Endothelial cell of umbilical vein (primary cell): ENCODE results near the gene GORASP1. TPM values are rescaled to one million over a fixed set of nuclear protein-coding genes. Genes with fewer than 3 reads are reported as not detected.

Source experiments
- BruUV-seq: library from RNA; stranded (reverse); fragments of 400-500 nt; replicated peaks from 2 replicates; lab custom pipeline; 2021; lab: Mats Ljungman, UMichigan
- CTCF ChIA-PET: fragments of 300-600, 350-600 bp; sonication (Branson Sonifier 250); formaldehyde crosslinking; loops from one replicate; lab custom pipeline; 2021; ENCODE audit warnings: antibody characterized with exemption, inconsistent platforms; lab: Charles Lee
- POLR2A ChIA-PET: fragments of 300-600, 350-600 bp; sonication (Branson Sonifier 250); formaldehyde crosslinking; loops from one replicate; lab custom pipeline; 2021; ENCODE audit warnings: antibody characterized with exemption, inconsistent platforms; lab: Charles Lee
- DNase-seq: peaks from one replicate; pipeline ENCODE4 v3.0.0-alpha.2; 2011; ENCODE audit warnings: low read depth, low spot score
- FAIRE-seq: peaks from 2 replicates; lab custom pipeline; 2011; peaks lifted over from hg19 to GRCh38; lab: Jason Lieb, UNC
- H2AFZ ChIP-seq: 2 replicates; pipeline ENCODE4 v1.6.0; 2012; ENCODE audit warnings: low read depth, low read length, control low read depth, inconsistent platforms
- H3K27ac ChIP-seq: 2 replicates; pipeline ENCODE4 v1.5.1; 2011; ENCODE audit warnings: low read depth, mild to moderate bottlenecking, control low read depth, low read length, moderate library complexity; ENCODE audit not compliant: insufficient read depth
- H3K27me3 ChIP-seq, 2 experiments: 2 replicates each; pipeline versions ENCODE4 v1.6.0 to v1.6.1; 2011; ENCODE audit warnings: low read length in 2 of 2, mixed read lengths in 1 of 2; ENCODE audit not compliant: control insufficient read depth in 2 of 2, insufficient read depth in 2 of 2
- H3K36me3 ChIP-seq, 2 experiments: 2 replicates in 1 of 2; 3 replicates in 1 of 2; pipeline ENCODE4 v1.5.1; 2011; ENCODE audit warnings: low read length in 2 of 2, mild to moderate bottlenecking in 1 of 2, moderate library complexity in 1 of 2; ENCODE audit not compliant: control insufficient read depth in 2 of 2, insufficient read depth in 2 of 2; ENCODE audit errors: extremely low read depth in 1 of 2
- H3K4me1 ChIP-seq: 3 replicates; pipeline ENCODE4 v1.5.1; 2011; ENCODE audit warnings: mild to moderate bottlenecking, low read length; ENCODE audit not compliant: control insufficient read depth, insufficient read depth; ENCODE audit errors: extremely low read depth
- H3K4me2 ChIP-seq: 2 replicates; pipeline ENCODE4 v1.6.1; 2011; ENCODE audit warnings: low read length, control low read depth, mixed read lengths; ENCODE audit not compliant: insufficient read depth
- H3K4me3 ChIP-seq, 3 experiments: fragments of 200-600 bp in 1 of 3; sonication (generic), shearing (Covaris generic) in 1 of 3; replicated peaks in 1 of 3; 2 replicates each; pipeline ENCODE4 v1.5.1; 2011 to 2016; ENCODE audit warnings: control low read depth in 3 of 3, low read length in 3 of 3, mild to moderate bottlenecking in 2 of 3, inconsistent platforms in 1 of 3, low read depth in 1 of 3, moderate library complexity in 1 of 3; ENCODE audit not compliant: insufficient read depth in 1 of 3
- H3K79me2 ChIP-seq: 2 replicates; pipeline ENCODE4 v1.6.0; 2012; ENCODE audit warnings: low read length, inconsistent platforms; ENCODE audit not compliant: control insufficient read depth, insufficient read depth
- H3K9ac ChIP-seq: replicated peaks from 2 replicates; pipeline ENCODE3; 2011; ENCODE audit warnings: low read length, control low read depth; ENCODE audit not compliant: insufficient read depth; ENCODE audit errors: extremely low read depth
- H3K9me1 ChIP-seq: replicated peaks from 3 replicates; pipeline ENCODE4 v1.6.0; 2011; ENCODE audit warnings: mild to moderate bottlenecking, low read length; ENCODE audit not compliant: control insufficient read depth, insufficient read depth; ENCODE audit errors: extremely low read depth
- H3K9me3 ChIP-seq: replicated peaks from 2 replicates; pipeline ENCODE4 v1.5.1; 2012; ENCODE audit warnings: low read length, inconsistent platforms; ENCODE audit not compliant: control insufficient read depth, insufficient read depth
- H4K20me1 ChIP-seq: replicated peaks from 2 replicates; pipeline ENCODE3; 2011; ENCODE audit warnings: mild to moderate bottlenecking, low read length; ENCODE audit not compliant: control insufficient read depth, insufficient read depth; ENCODE audit errors: extremely low read depth
- EZH2 ChIP-seq: IDR thresholded peaks from 2 replicates; pipeline ENCODE4 v1.6.1; 2012; ENCODE audit warnings: borderline replicate concordance, low read depth, mild to moderate bottlenecking, moderate library complexity, low read length, inconsistent platforms; ENCODE audit not compliant: severe bottlenecking
- FOS ChIP-seq: IDR thresholded peaks from 2 replicates; pipeline ENCODE4 v1.6.1; 2011; ENCODE audit warnings: mild to moderate bottlenecking, low read length, moderate library complexity, borderline replicate concordance; ENCODE audit not compliant: insufficient read depth
- GATA2 ChIP-seq: IDR thresholded peaks from 2 replicates; pipeline ENCODE4 v1.7.0; 2011; ENCODE audit warnings: low read depth, mild to moderate bottlenecking, moderate library complexity, mixed read lengths, low read length; ENCODE audit not compliant: insufficient read length, insufficient read depth
- JUN ChIP-seq: IDR thresholded peaks from 2 replicates; pipeline ENCODE4 v1.6.1; 2011; ENCODE audit warnings: borderline replicate concordance, low read depth; ENCODE audit not compliant: insufficient read length, insufficient read depth
- MYC ChIP-seq: IDR thresholded peaks from one replicate; pipeline ENCODE4 v1.6.1; 2011; ENCODE audit warnings: mild to moderate bottlenecking, low read depth, low read length
- POLR2A ChIP-seq: IDR thresholded peaks from 2 replicates; pipeline ENCODE4 v1.6.1; 2012; ENCODE audit warnings: low read depth, mild to moderate bottlenecking, control low read depth, low read length
- POLR2AphosphoS5 ChIP-seq: IDR thresholded peaks from 2 replicates; pipeline ENCODE4 v1.6.1; 2012; ENCODE audit warnings: low read depth, mild to moderate bottlenecking, control low read depth, low read length, moderate library complexity; ENCODE audit not compliant: insufficient read depth
- dilution Hi-C: fragments of 300-500 bp; cut with MboI; formaldehyde crosslinking; loops from one replicate; pipeline ENCODE4 v1.15.0; 2019; ENCODE audit warnings: low sequenced_read_pairs; ENCODE audit not compliant: extremely low pct_ligation_motif_present
- intact Hi-C: fragments of 100-400 bp; cut with micrococcal nuclease; formaldehyde crosslinking; loops from one replicate; pipeline ENCODE4 v1.10.0; 2022
- polyA plus RNA-seq, 4 experiments: library from polyadenylated mRNA; depleted of rRNA in 3 of 4; stranded (reverse) in 3 of 4; unstranded in 1 of 4; fragments of >200 nt; gene quantifications; 2 replicates each; pipeline versions ENCODE4 v1.2.1 to v1.2.3, GENCODE V29; 2011 to 2012; ENCODE audit warnings: missing spikeins in 1 of 4
- total RNA-seq: library from RNA; stranded (reverse); gene quantifications from 2 replicates; pipeline ENCODE4 v1.2.3, GENCODE V29; 2021
- TF ChIP-seq, protein P1 (sequence below), 2 donors: IDR thresholded peaks; 1 replicate in 1 of 2; 2 replicates in 1 of 2; pipeline ENCODE4 v1.5.1; 2011; ENCODE audit warnings: low read length in 2 of 2, mild to moderate bottlenecking in 2 of 2, moderate library complexity in 2 of 2, control low read depth in 1 of 2, inconsistent platforms in 1 of 2, low read depth in 1 of 2; ENCODE audit not compliant: insufficient read depth in 1 of 2; ENCODE audit errors: extremely low read depth in 1 of 2
- TF ChIP-seq, protein P2 (sequence below): IDR thresholded peaks from 2 replicates; pipeline ENCODE4 v1.6.1; 2011; ENCODE audit not compliant: insufficient read depth, insufficient read length

GORASP1 gene
- total and polyA plus RNA-seq, 2 donors (not counting 3 experiments of a cell fraction or from before 2014, with no cell fraction given): 62.5 to 68.0 TPM

GRCh38 chr3:39068556-39068955, 38.9 kb downstream of the GORASP1 start:
- H3K79me2 ChIP-seq: no peaks in the 10 kb centered on the region
- no peak overlapping the region for H3K27ac ChIP-seq
- no peaks in the 10 kb centered on the region for H4K20me1 ChIP-seq
- ChIA-PET POLR2A (no interaction called here), CTCF (interaction anchor here (1.3 kb wide), 1 partner anchor 220 kb away, joined by 5 read pairs; no protein-coding TSS in a partner anchor)
- no peaks in the 10 kb centered on the region for H3K9me3 ChIP-seq
- no peak overlapping the region for H3K4me2 ChIP-seq
- no peak overlapping the region for H3K4me3 ChIP-seq
- no TSS peak for BruUV-seq
- DNase-seq (no peak), FAIRE-seq (no peak)
- dilution Hi-C loops (no loop called here), intact Hi-C loops (no loop called here)
- no peaks in the 10 kb centered on the region for H3K4me1 ChIP-seq
- TF ChIP-seq JUN (no peak), MYC (no peak), POLR2A (no peak)
- H3K9me1 ChIP-seq: peaks cover 3% of the 10 kb centered on the region
- H2AFZ ChIP-seq: no peak overlapping the region
- H3K9ac ChIP-seq: no peak overlapping the region
- no peaks in the 10 kb centered on the region for H3K27me3 ChIP-seq
- peaks cover 3 to 9% of the 10 kb centered on the region in 2 experiments for H3K36me3 ChIP-seq

DNA sequence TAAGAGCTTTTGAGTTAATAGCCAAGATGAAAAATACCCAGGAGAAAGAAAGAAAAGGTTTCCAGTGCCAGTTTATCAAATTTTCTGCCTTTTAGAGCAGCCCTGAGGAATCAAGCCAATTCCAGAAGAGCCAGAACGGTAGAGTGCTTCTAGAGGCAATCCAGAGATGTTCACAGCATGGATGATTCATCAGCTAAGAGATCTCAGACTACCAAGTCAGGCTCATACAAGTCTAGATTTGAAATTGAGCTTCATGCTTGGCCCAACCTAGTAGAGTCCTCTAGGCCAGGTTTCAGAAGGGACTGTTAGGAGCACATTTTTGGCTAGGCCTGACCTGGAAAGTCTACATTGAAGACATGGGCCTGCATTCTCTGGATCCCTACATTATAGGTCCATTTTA, 40.1 kb downstream of the GORASP1 start:
- FAIRE-seq: no peak
- DNase-seq: no peak
- intact Hi-C loops (no loop called here), dilution Hi-C loops (no loop called here)
- Histone ChIP-seq H3K4me2 (no peak overlapping the region), H2AFZ (no peak overlapping the region), H4K20me1 (no peaks in the 10 kb centered on the region), H3K4me3 (no peak overlapping the region), H3K4me1 (no peaks in the 10 kb centered on the region), H3K9me3 (no peaks in the 10 kb centered on the region), H3K36me3 (peaks cover 3 to 8% of the 10 kb centered on the region in 2 experiments), H3K27me3 (no peaks in the 10 kb centered on the region), H3K27ac (no peak overlapping the region), H3K9ac (no peak overlapping the region), H3K9me1 (peaks cover 3% of the 10 kb centered on the region), H3K79me2 (no peaks in the 10 kb centered on the region)
- ChIA-PET CTCF (interaction anchor here (1.0 to 1.4 kb wide), 2 partner anchors 14 to 224 kb away, joined by 3 read pairs; no protein-coding TSS in a partner anchor), POLR2A (no interaction called here)
- BruUV-seq: no TSS peak
- TF ChIP-seq, protein P1, sequence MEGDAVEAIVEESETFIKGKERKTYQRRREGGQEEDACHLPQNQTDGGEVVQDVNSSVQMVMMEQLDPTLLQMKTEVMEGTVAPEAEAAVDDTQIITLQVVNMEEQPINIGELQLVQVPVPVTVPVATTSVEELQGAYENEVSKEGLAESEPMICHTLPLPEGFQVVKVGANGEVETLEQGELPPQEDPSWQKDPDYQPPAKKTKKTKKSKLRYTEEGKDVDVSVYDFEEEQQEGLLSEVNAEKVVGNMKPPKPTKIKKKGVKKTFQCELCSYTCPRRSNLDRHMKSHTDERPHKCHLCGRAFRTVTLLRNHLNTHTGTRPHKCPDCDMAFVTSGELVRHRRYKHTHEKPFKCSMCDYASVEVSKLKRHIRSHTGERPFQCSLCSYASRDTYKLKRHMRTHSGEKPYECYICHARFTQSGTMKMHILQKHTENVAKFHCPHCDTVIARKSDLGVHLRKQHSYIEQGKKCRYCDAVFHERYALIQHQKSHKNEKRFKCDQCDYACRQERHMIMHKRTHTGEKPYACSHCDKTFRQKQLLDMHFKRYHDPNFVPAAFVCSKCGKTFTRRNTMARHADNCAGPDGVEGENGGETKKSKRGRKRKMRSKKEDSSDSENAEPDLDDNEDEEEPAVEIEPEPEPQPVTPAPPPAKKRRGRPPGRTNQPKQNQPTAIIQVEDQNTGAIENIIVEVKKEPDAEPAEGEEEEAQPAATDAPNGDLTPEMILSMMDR (IDR thresholded peaks at IDR 0.05; ENCODE audit: extremely low read depth in 1 of 2, insufficient read depth in 1 of 2, low read depth in 1 of 2, low read length in 2 of 2): no peak
- no peak for TF ChIP-seq FOS
- TF ChIP-seq JUN: no peak
- TF ChIP-seq POLR2AphosphoS5: no peak
- TF ChIP-seq MYC: no peak
- TF ChIP-seq GATA2: no peak
- TF ChIP-seq POLR2A: no peak
- no peak for TF ChIP-seq EZH2
- TF ChIP-seq, protein P2, sequence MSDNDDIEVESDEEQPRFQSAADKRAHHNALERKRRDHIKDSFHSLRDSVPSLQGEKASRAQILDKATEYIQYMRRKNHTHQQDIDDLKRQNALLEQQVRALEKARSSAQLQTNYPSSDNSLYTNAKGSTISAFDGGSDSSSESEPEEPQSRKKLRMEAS: no peak
